Measurements from ENCODE around the gene TMCO4.

DNA sequence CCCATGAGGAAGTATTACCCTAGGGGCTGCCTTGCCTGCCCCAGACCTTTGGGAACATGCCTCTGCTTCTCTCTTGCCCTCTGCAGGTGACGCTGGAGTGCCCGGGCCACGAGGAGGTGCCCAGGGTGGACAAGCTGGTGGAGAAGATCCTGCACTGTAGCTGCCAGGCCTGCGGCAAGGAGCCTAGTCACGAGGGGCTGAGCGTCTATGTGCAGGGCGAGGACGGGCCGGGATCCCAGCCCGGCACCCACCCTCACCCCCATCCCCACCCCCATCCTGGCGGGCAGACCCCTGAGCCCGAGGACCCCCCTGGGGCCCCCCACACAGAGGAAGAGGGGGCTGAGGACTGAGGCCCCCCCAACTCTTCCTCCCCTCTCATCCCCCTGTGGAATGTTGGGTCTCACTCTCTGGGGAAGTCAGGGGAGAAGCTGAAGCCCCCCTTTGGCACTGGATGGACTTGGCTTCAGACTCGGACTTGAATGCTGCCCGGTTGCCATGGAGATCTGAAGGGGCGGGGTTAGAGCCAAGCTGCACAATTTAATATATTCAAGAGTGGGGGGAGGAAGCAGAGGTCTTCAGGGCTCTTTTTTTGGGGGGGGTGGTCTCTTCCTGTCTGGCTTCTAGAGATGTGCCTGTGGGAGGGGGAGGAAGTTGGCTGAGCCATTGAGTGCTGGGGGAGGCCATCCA lies 142.8 kb downstream of the TMCO4 start:
- TF ChIP-seq, protein P1, sequence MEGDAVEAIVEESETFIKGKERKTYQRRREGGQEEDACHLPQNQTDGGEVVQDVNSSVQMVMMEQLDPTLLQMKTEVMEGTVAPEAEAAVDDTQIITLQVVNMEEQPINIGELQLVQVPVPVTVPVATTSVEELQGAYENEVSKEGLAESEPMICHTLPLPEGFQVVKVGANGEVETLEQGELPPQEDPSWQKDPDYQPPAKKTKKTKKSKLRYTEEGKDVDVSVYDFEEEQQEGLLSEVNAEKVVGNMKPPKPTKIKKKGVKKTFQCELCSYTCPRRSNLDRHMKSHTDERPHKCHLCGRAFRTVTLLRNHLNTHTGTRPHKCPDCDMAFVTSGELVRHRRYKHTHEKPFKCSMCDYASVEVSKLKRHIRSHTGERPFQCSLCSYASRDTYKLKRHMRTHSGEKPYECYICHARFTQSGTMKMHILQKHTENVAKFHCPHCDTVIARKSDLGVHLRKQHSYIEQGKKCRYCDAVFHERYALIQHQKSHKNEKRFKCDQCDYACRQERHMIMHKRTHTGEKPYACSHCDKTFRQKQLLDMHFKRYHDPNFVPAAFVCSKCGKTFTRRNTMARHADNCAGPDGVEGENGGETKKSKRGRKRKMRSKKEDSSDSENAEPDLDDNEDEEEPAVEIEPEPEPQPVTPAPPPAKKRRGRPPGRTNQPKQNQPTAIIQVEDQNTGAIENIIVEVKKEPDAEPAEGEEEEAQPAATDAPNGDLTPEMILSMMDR (IDR thresholded peaks at IDR 0.05; ENCODE audit: control extremely low read depth in 1 of 3, insufficient read depth in 1 of 3, low read depth in 1 of 3, low read length in 3 of 3) = no peak
- TF ChIP-seq RAD21 (IDR thresholded peaks at IDR 0.05 in 1 of 2, conservative IDR thresholded peaks at IDR 0.05 in 1 of 2; ENCODE audit: low read depth in 2 of 2, low read length in 2 of 2) (no peak), TAF1 (IDR thresholded peaks at IDR 0.05; ENCODE audit: low read depth, low read length) (no peak), POLR2AphosphoS5 (IDR thresholded peaks at IDR 0.05; ENCODE audit: low read depth, low read length) (no peak), EGR1 (IDR thresholded peaks at IDR 0.05; ENCODE audit: borderline replicate concordance, low read depth, low read length) (no peak), HDAC2 (IDR thresholded peaks at IDR 0.05; ENCODE audit: borderline replicate concordance in 1 of 2, low read depth in 2 of 2, low read length in 2 of 2) (no peak), POLR2A (IDR thresholded peaks at IDR 0.05; ENCODE audit: control extremely low read depth in 1 of 2, low read depth in 2 of 2, low read length in 2 of 2) (no peak), EZH2 (IDR thresholded peaks at IDR 0.05; ENCODE audit: low read depth, low read length, severe bottlenecking) (no peak)
- TF ChIP-seq, protein P2, sequence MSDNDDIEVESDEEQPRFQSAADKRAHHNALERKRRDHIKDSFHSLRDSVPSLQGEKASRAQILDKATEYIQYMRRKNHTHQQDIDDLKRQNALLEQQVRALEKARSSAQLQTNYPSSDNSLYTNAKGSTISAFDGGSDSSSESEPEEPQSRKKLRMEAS (IDR thresholded peaks at IDR 0.05) = no peak

All from H1 (cell line).